Activated CD8-positive, alpha-beta memory T cell treated with anti-CD3 and anti-CD28 coated beads, Interleukin-2, amount 50 U/mL, for 24 hours (primary cell): ENCODE results near the gene ARHGAP28.

ENCODE experiments used
- DNase-seq: peaks from one replicate; pipeline ENCODE4 v3.0.0-alpha.2; 2020; ENCODE audit errors: extremely low read depth

Gene ARHGAP28

GRCh38 chr18:6731222-6731596 lies 1.7 kb downstream of the ARHGAP28 start:
- DNase-seq, result no peak

DNA sequence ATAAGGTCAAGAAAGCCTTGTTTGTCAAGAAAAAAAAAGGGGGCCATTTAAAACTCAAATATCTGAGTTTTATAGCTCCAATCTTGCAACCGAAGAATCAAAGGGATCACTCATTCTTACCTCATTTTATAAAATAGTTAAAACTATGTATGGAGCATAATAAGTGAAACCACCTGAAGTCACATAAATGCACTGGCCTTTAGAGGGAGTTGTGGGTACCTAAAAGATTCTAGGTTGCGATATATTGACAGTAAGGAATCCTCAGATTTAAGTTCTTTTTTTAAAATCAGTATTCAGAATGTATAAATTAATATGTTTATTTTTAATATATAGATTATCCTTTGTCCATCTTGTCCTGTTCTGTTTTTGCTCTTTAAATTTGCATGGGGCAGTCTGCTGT lies 3.4 kb downstream of the ARHGAP28 start:
- DNase-seq, result no peak

DNA sequence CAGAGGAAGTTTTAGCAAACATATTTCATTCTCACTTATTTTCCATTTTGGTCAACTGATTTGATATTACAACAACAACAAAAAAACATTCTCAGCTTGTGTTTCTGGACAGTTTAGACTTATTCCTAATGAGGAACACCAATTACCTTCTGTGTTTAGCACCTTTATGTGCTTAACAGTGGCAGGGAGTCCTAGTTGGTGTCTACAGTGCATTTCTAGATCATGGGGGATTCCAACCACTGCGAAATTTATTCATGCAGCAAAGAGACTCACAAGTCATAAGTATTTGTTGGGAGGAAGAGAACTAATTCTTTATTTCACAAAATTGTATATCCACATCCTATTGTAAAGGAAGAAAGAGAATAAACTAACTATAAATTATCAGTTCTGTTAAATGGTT lies 4.2 kb downstream of the ARHGAP28 start:
- DNase-seq, result no peak

DNA sequence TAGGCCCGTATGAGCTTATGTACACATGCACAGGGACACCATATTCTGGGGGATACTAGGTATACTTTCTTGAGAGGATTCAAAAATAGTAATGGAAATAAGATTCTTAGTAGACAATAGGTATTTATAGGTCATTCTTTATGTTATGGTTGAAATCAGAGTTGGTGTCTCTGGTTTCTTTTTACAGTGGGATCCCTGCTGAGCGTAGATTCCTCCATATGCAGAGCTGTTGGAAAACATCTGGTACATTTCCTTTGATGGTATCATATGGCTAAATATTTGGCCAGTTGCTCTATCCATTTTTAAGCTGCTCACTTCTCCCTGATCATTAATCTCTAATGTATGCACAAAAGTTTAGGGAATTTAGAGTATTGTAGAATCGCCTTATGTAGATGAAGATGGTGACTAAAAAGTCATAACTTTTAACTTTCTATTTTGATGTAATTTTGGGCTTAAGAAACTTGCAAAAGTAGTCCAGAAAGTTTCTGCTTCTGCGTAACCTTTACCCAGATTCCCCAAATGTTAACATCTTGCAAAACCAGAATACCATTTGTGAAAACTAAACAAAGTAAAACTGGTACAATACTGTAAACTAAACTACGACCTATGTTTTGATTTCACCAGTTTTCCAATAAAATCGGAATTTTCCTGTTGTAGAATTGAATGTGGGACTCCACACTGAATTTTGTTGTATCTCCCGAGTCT lies 5.4 kb downstream of the ARHGAP28 start:
- DNase-seq, result no peak

DNA sequence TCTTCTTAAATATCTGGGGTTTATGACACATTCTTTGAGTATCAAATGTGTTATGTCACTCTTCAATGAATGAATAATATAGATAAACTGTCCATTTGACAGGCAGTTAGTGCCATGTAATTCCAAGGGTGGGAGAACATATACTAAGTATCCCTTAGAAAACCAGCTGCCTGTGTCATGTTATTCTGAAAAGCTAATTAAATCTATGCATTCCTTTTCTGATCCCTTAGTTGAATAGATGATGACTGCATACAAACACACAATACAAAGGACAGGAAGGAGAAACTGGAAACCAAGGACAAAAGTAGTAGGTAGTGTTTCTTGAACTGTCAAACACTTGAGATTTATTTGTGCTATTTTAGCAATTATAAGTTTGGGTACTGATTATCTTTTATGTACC lies 8.3 kb downstream of the ARHGAP28 start:
- DNase-seq, result no peak

DNA sequence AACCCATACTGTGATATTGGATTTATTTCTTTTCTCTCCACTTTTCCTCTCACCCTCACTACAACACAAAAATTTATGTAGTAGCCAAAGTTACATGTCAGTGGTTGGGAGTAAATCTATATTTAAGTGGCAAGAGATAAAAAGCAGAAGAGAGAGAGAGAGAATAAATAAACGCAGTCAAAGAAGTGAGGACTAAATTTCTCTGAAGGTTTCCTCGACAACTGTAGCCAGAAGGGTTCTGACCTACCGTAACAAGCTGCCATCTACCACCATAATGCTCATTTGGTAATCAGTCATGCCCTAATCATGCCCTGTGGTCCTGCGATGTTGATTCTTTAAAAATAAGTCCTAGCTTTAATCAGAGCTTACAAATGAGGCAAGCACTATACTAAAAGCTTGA lies 9.1 kb downstream of the ARHGAP28 start:
- no peak for DNase-seq

GRCh38 chr18:6741232-6741663 lies 11.7 kb downstream of the ARHGAP28 start:
- no peak for DNase-seq

- no peak for DNase-seq
Observed at GRCh38 chr18:6741786-6742185, 12.3 kb downstream of the ARHGAP28 start.

DNA sequence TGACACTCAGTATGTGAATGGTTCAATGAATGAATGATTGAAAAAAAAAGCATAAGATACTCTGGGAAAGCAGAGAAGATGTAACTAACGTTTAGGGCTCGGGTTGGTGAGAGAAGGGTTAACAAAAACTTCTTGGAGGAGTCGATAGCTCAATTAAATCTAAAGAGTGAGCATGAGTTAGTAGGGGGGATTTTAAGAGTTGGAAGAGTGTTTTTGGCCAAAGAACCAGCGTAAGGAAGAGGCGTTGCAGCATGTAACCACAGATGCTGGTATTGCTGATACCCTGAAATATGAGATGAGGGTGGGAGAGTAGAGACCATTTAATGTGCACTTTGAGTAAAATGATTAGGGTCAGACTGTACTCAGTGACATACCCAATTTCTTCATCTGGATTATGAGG lies 14.5 kb downstream of the ARHGAP28 start:
- DNase-seq, result no peak

GRCh38 chr18:6744816-6745455 lies 15.4 kb downstream of the ARHGAP28 start:
- no peak for DNase-seq

GRCh38 chr18:6745504-6746031 lies 16.1 kb downstream of the ARHGAP28 start:
- DNase-seq, result no peak

- DNase-seq, result no peak
Observed at GRCh38 chr18:6746386-6746960, 17.0 kb downstream of the ARHGAP28 start.

DNA sequence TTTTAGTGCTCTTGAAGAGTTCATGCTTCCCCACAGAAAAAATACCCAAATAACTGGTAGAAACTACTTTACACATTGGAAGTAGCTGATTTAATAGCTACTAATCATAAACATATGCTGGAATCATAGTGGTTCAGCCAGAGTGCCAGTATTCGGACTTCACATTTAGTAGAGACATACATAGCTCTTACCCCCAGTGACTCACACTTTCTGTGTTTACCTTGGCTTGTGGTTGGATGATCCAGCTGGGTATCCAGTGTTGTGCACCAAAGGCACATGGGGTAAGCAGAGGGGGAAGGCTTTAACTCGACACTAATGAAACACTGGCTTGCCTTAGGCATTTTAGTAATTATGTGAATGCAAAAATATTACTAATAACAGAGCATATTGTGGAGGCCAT lies 18.1 kb downstream of the ARHGAP28 start:
- no peak for DNase-seq

GRCh38 chr18:6748241-6748640 lies 18.7 kb downstream of the ARHGAP28 start:
- DNase-seq, result no peak

DNA sequence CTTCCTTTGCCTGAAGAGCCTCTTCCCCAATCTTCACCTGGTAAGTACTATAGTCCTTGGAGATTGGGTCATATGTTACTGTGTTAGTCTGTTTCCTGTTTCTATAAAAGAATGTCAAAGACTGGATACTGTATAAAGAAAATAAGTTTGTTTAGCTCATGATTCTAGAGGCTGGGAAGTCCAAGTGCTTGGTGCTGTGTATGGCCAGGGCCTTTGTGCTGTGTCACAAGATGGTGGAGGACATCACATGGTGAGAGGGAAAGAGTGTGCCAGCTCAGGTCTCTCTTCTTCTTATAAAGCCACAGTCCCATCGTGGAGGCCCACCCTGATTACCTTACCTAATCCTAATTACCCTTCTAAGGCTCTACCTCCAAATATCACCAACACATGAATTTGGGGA lies 20.9 kb downstream of the ARHGAP28 start:
- DNase-seq, result no peak

GRCh38 chr18:6751222-6751621 lies 21.7 kb downstream of the ARHGAP28 start:
- no peak for DNase-seq

DNA sequence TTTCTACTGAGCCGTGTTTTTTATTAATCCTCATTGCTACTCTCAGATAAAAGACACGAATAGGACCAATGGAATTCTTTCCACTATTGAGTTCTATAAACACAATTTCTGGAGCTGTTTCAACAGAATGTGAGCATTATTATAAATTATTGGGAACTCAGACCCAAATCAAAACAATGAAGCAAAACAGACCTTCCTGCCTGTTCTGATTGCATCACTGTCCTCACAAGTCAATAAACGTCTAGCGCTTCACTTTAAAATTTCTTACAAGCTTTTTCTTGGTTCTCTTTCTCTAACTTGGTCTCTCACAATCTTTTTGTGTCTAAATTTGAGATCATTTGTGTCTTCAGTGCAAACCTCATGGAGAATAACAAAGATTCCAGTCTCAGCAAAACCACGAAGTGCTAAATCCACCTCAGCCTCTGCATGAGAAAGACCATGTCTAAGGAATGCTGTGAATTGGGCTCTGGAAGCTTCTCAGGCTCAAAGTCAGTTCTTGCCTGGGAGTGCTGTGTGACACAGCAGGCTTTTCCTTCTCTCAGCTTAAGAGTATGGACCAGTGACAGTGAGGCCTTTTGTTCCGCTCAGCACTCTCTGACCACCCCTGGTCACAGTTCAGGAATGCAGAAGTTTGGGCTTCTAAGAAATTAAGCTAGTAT lies 22.8 kb downstream of the ARHGAP28 start:
- no peak for DNase-seq

DNA sequence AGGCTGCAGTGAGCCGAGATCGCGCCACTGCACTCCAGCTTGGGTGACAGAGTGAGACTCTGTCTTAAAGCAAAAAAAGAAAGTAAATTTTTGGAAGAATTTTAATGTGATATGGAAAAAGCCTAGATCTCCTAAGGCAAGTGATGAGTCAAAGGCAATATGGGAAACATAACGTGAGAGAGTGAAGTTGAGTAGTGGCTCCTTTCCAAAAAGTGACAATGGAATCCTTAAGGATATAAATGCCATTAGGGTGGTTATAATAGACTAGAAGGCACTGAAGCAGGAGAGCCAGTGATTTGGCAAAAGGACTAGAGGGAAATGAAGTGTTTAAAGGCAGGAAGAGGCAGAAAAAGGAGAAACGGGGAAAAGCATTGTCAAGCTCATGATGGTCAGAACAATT lies 25.6 kb downstream of the ARHGAP28 start:
- no peak for DNase-seq

DNA sequence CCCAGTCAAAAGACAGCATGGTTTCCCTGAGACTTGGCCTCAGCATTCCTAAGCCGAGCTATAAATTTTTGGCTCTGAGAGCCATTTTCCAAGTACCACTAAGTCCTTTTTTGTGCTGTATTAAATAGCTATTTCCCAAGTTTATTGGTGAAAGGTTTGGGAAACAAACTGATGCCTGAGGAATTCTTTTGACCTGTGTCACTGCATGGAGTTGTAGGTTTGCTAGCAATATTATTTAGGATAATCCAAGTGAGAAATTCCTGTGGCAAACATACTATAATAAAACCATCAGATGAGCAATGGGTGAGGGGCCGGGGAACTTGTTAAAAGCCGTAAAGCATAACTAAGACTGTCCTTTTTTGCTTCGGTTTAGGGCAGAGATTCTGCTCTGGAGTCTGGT lies 28.4 kb downstream of the ARHGAP28 start:
- no peak for DNase-seq

DNA sequence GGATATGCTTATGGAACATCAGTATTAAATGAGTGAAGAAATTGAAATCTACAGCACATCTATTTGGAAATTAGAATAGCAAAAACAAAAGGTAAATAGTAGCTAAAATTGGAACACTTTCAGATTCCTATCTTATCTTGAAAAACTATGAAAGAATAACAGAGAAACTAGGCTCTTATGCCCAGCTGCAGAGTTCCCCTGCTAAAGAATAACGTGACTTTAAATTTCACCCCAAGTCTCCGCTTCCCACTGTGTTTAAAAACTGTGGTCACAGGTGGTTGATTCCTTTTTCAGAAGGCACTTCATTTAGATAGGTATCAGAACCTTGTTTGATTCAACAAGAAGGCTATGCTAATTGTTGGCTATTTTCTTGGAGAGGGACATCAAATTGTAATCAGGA lies 30.1 kb downstream of the ARHGAP28 start:
- DNase-seq, result no peak

- no peak for DNase-seq
Observed at GRCh38 chr18:6763524-6763923, 34.0 kb downstream of the ARHGAP28 start.

DNA sequence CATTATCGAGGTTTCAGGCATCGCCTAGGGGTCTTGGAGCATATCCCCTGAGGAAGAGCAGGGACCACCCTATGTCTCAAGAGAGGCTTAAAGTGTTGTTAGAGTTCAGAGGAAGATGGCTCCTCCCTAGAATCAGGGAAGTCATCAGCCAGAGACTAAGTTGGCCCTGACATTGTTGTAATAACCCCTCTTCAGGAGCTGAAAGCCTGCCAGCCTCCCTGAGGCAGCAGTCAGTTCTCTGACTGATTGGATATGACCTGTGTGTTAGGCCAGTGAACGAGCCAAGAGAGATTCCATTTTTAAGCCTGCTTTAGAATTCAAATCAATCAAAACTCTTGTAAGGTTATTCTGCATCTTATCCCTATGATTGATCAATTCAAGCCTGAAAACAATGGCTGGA lies 34.9 kb downstream of the ARHGAP28 start:
- no peak for DNase-seq

GRCh38 chr18:6773777-6774176 lies 44.3 kb downstream of the ARHGAP28 start:
- no peak for DNase-seq
